Sigmoid colon (tissue), 7 donors: ENCODE data around the gene DERA. TPM values are rescaled to one million over a fixed set of nuclear protein-coding genes. Genes with fewer than 3 reads are reported as not detected.

Source experiments
- DNase-seq: peaks from one replicate; pipeline ENCODE4 v3.0.0-alpha.2; 2019
- H3K27ac ChIP-seq, 4 donors: fragments of 200-600 bp; sonication (generic); one replicate each; pipeline ENCODE4 v1.5.1; 2016 to 2019; ENCODE audit warnings: mild to moderate bottlenecking in 1 of 4
- H3K27me3 ChIP-seq, 3 donors: fragments of 200-600 bp; sonication (generic); one replicate each; pipeline ENCODE4 v1.5.1; 2019; ENCODE audit warnings: mild to moderate bottlenecking in 1 of 3
- H3K36me3 ChIP-seq, 4 donors: fragments of 200-600 bp; sonication (generic); one replicate each; pipeline ENCODE4 v1.5.1; 2016 to 2019
- H3K4me1 ChIP-seq, 4 donors: fragments of 200-600 bp; sonication (generic); one replicate each; pipeline ENCODE4 v1.5.1; 2017 to 2019
- H3K4me3 ChIP-seq, 4 donors: fragments of 200-600 bp; sonication (generic); one replicate each; pipeline ENCODE4 v1.5.1; 2017 to 2019; ENCODE audit warnings: mild to moderate bottlenecking in 2 of 4, moderate library complexity in 1 of 4
- H3K9me3 ChIP-seq, 4 donors: fragments of 200-600 bp in 3 of 4; sonication (generic) in 3 of 4; one replicate each; pipeline versions ENCODE4 v1.5.1 to v1.6.1; 2013 to 2019
- EP300 ChIP-seq, 4 donors: sonication (generic); formaldehyde crosslinking; IDR thresholded peaks; one replicate each; pipeline ENCODE4 v1.6.1; 2017; ENCODE audit warnings: antibody characterized with exemption in 4 of 4
- POLR2A ChIP-seq, 2 donors: fragments of 450-650 bp; IDR thresholded peaks; one replicate each; pipeline ENCODE4 v1.6.1; 2016; ENCODE audit warnings: antibody characterized with exemption in 2 of 2, mild to moderate bottlenecking in 2 of 2, moderate library complexity in 2 of 2
- POLR2AphosphoS5 ChIP-seq, 4 donors: sonication (generic); formaldehyde crosslinking; IDR thresholded peaks; one replicate each; pipeline ENCODE4 v1.6.1; 2017; ENCODE audit warnings: antibody characterized with exemption in 4 of 4
- WGBS, 2 donors: extraction: QIAGEN DNeasy Blood & Tissue Kit; methylation state at CpG; one replicate each; pipeline ENCODE4 v1.1.7; 2013; 5-methylcytosine and 5-hydroxymethylcytosine counted together
- intact Hi-C: fragments of 100-400 bp; cut with DNase I; formaldehyde crosslinking; loops from one replicate; pipeline ENCODE4 v1.15.1; 2023
- polyA plus RNA-seq, 3 donors: library from polyadenylated mRNA; stranded (reverse); fragments of 200-250 nt; gene quantifications; one replicate each; pipeline ENCODE4 v1.2.3, GENCODE V29; 2013
- total RNA-seq, 4 donors: library from RNA; depleted of rRNA; stranded (reverse); fragments of >200 nt; gene quantifications; one replicate each; pipeline ENCODE4 v1.1.0, GENCODE V29; 2016
- TF ChIP-seq, protein P1 (sequence below), 4 experiments: fragments of 450-650 bp in 3 of 4; fragments of 200-600 bp in 1 of 4; IDR thresholded peaks; one replicate each; pipeline ENCODE4 v1.5.1; 2016 to 2019; ENCODE audit warnings: antibody characterized with exemption in 4 of 4, mild to moderate bottlenecking in 3 of 4, moderate library complexity in 2 of 4
- donor health status: healthy with polysubstance abuse.
- donor health status: Bipolar disorder and iron deficiency.
- donor health status: healthy.

Gene DERA
- total and polyA plus RNA-seq, 7 donors: 26.6 to 106 (median 46.4) TPM

GRCh38 chr12:16018306-16018705, 107.2 kb downstream of the DERA start:
- intact Hi-C loops: no loop called here
- Histone ChIP-seq H3K4me1 (no peaks in the 10 kb centered on the region), H3K27me3 (no peaks in the 10 kb centered on the region), H3K36me3 (peaks cover 0 to 24% (median 2%) of the 10 kb centered on the region in 4 donors), H3K4me3 (no peak overlapping the region), H3K9me3 (peaks cover 0 to 10% (median 0%) of the 10 kb centered on the region in 4 donors), H3K27ac (no peak overlapping the region)
- WGBS, 2 donors: 95% methylated on average over 2 of the region's 2 CpGs
- no peak for DNase-seq
- TF ChIP-seq EP300 (IDR thresholded peaks at IDR 0.05): no peak
- no peak for TF ChIP-seq POLR2AphosphoS5 (IDR thresholded peaks at IDR 0.05)
- TF ChIP-seq, protein P1, sequence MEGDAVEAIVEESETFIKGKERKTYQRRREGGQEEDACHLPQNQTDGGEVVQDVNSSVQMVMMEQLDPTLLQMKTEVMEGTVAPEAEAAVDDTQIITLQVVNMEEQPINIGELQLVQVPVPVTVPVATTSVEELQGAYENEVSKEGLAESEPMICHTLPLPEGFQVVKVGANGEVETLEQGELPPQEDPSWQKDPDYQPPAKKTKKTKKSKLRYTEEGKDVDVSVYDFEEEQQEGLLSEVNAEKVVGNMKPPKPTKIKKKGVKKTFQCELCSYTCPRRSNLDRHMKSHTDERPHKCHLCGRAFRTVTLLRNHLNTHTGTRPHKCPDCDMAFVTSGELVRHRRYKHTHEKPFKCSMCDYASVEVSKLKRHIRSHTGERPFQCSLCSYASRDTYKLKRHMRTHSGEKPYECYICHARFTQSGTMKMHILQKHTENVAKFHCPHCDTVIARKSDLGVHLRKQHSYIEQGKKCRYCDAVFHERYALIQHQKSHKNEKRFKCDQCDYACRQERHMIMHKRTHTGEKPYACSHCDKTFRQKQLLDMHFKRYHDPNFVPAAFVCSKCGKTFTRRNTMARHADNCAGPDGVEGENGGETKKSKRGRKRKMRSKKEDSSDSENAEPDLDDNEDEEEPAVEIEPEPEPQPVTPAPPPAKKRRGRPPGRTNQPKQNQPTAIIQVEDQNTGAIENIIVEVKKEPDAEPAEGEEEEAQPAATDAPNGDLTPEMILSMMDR (IDR thresholded peaks at IDR 0.05): no peak
- TF ChIP-seq POLR2A (IDR thresholded peaks at IDR 0.05): no peak

GRCh38 chr12:16019136-16019535, 108.0 kb downstream of the DERA start:
- no peaks in the 10 kb centered on the region for H3K4me1 ChIP-seq
- DNase-seq: no peak
- TF ChIP-seq POLR2AphosphoS5 (IDR thresholded peaks at IDR 0.05): no peak
- TF ChIP-seq EP300 (IDR thresholded peaks at IDR 0.05): no peak
- TF ChIP-seq, protein P1 (IDR thresholded peaks at IDR 0.05): no peak
- TF ChIP-seq POLR2A (IDR thresholded peaks at IDR 0.05): no peak
- peaks cover 0 to 8% (median 0%) of the 10 kb centered on the region in 4 donors for H3K9me3 ChIP-seq
- no peak overlapping the region for H3K27ac ChIP-seq
- H3K36me3 ChIP-seq: peaks cover 0 to 24% (median 2%) of the 10 kb centered on the region in 4 donors
- intact Hi-C loops: no loop called here
- no peaks in the 10 kb centered on the region for H3K27me3 ChIP-seq
- H3K4me3 ChIP-seq: no peak overlapping the region

DNA sequence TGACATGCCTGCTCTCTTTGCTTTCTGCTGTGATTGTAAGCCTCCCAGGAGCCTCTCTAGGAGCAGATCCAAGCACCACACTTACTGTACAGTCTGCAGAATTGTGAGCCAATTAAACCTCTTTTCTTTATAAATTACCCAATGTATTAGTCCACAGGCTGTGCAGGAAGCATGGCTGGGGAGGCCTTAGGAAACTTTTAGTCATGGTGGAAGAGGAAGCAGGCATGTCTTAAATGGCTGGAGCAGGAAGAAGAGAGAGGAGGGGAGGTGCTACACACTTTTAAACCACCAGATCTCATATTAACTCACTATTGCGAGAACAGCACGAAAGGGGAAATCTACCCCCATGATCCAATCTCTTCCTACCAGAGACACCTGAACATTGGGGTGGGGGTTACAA, 108.9 kb downstream of the DERA start:
- no peaks in the 10 kb centered on the region for H3K27me3 ChIP-seq
- H3K27ac ChIP-seq: no peak overlapping the region
- H3K36me3 ChIP-seq: peaks cover 0 to 24% (median 0%) of the 10 kb centered on the region in 4 donors
- H3K9me3 ChIP-seq: no peaks in the 10 kb centered on the region
- no peaks in the 10 kb centered on the region for H3K4me1 ChIP-seq
- intact Hi-C loops: no loop called here
- H3K4me3 ChIP-seq: no peak overlapping the region
- TF ChIP-seq POLR2A (IDR thresholded peaks at IDR 0.05) (no peak), EP300 (IDR thresholded peaks at IDR 0.05) (no peak), POLR2AphosphoS5 (IDR thresholded peaks at IDR 0.05) (no peak)
- TF ChIP-seq, protein P1 (IDR thresholded peaks at IDR 0.05): no peak
- DNase-seq: no peak
- WGBS, 2 donors: 94 to 97% methylated on average over 2 of the region's 2 CpGs

GRCh38 chr12:16021026-16021425, 109.9 kb downstream of the DERA start:
- TF ChIP-seq POLR2AphosphoS5 (IDR thresholded peaks at IDR 0.05) (no peak), POLR2A (IDR thresholded peaks at IDR 0.05) (no peak), EP300 (IDR thresholded peaks at IDR 0.05) (no peak)
- TF ChIP-seq, protein P1 (IDR thresholded peaks at IDR 0.05): no peak

DNA sequence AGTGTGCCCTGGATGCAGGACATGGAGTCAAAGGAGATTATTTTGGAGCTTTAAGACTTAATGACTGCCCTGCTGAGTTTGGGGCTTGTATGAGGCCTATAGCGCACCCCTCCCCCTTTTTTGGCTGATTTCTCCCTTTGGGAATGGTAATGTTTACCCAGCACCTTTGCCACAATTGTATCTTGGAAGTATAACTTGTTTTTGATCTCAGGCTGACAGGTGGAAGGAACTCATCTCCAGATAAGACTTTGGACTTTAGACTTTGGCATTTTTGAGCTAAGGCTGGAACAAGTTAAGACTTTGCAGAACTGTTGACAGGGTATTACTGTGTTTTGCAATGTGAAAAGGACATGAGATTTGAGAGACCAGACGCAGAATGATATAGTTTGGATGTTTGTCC, 110.5 kb downstream of the DERA start:
- H3K4me3 ChIP-seq: no peak overlapping the region
- no peak for DNase-seq
- intact Hi-C loops: no loop called here
- H3K9me3 ChIP-seq: no peaks in the 10 kb centered on the region
- peaks cover 0 to 24% (median 0%) of the 10 kb centered on the region in 4 donors for H3K36me3 ChIP-seq
- H3K27me3 ChIP-seq: no peaks in the 10 kb centered on the region
- H3K4me1 ChIP-seq: no peaks in the 10 kb centered on the region
- 25 to 80% methylated on average over 2 of the region's 2 CpGs for WGBS, 2 donors
- TF ChIP-seq POLR2AphosphoS5 (IDR thresholded peaks at IDR 0.05) (no peak), EP300 (IDR thresholded peaks at IDR 0.05) (no peak), POLR2A (IDR thresholded peaks at IDR 0.05) (no peak)
- TF ChIP-seq, protein P1 (IDR thresholded peaks at IDR 0.05): no peak
- H3K27ac ChIP-seq: no peak overlapping the region

More at GRCh38 chr12:16021026-16021425, 109.9 kb downstream of the DERA start:
- no peak for DNase-seq
- 97 to 98% methylated on average over 1 of the region's 1 CpG for WGBS, 2 donors
- intact Hi-C loops: no loop called here
- H3K36me3 ChIP-seq: peaks cover 0 to 24% (median 0%) of the 10 kb centered on the region in 4 donors
- H3K27ac ChIP-seq: no peak overlapping the region
- no peak overlapping the region for H3K4me3 ChIP-seq
- H3K27me3 ChIP-seq: no peaks in the 10 kb centered on the region
- no peaks in the 10 kb centered on the region for H3K9me3 ChIP-seq
- no peaks in the 10 kb centered on the region for H3K4me1 ChIP-seq
